GM19397 (cell line): ENCODE measurements around the gene OR8K5.
"Not testable (repeated sequence)": the region's sequence is repeated elsewhere in the genome, so short reads cannot be mapped to it uniquely, and the experiment has no call there.

Source experiments
- ATAC-seq: cut with Tn5 transposase; IDR thresholded peaks from one replicate; pipeline ENCODE4 v1.9.1; 2021; ENCODE audit warnings: mild to moderate bottlenecking, moderate library complexity; ENCODE audit not compliant: unreplicated experiment

OR8K5 gene

DNA sequence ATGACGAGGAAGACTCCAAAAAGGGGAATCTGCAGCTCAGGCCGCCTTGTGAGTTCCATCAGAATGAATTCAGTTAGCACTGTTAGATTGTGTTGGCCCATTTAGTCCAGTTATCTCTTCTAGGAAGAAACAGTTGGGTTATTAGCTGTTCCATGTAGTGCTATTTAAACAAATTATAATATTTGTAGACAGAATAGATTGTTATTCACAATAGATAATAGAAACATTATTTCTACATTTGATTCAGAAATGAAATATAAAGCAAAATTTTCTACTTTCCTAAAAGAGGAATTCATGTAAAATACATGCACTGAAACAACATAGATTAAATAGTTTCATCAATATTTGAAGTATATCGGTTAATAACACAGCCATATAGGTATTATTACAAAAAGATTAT, at the start of gene OR8K5:
Gene OR8K5, minus strand, starts transcription at position 101 of the 400 bp plus-strand sequence. Its CDS starts 0 bp downstream, at position 101.
- ATAC-seq, result no peak

- ATAC-seq, result no peak
Measured at GRCh38 chr11:56207790-56208189, 47.7 kb upstream of the OR8K5 start.

- ATAC-seq, result no peak
Measured at GRCh38 chr11:56197367-56197766, 37.2 kb upstream of the OR8K5 start.

GRCh38 chr11:56196705-56197104, 36.6 kb upstream of the OR8K5 start:
- ATAC-seq, result no peak

DNA sequence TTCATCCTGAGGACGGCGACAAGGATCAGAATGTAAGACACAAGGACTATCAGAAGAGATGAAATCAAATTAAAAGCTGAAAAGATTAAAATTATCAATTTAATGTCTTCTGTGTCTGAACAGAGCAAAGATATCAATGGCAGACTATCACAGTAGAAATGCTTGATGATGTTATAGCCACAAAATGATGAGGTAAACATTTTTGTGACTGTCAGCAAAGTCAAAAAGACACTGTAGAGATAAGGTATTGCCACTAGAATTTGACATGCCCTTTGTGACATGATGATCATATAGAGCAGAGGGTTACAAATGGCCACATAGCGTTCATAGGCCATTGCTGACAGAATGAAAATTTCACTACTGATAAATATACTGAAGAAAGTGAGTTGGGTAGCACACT, 28.5 kb upstream of the OR8K5 start:
- no peak for ATAC-seq

GRCh38 chr11:56183459-56183858, 23.3 kb upstream of the OR8K5 start:
- ATAC-seq, result no peak

DNA sequence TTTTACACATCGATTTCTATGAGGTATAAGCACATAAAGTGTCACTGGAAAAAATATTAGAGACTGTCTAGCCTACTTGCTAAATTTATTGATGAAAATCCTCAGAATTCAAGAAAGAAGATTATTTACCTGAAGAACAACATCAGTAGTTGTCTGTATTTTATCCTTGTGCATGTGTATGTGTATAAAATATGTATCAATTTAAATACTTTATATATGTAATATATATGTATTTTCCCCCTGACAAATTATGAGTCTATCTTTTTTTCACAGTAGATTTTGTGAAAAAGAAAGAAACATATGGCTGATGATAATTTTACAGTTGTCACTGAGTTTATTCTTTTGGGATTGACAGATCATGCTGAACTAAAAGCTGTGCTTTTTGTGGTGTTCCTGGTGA, 16.2 kb upstream of the OR8K5 start, which contains the start of gene OR5J2:
Gene OR5J2, plus strand, starts transcription at position 301 of the 400 bp plus-strand sequence. Its CDS starts 0 bp downstream, at position 301.
- no peak for ATAC-seq

GRCh38 chr11:56172256-56172830, 12.2 kb upstream of the OR8K5 start:
- ATAC-seq, result no peak

GRCh38 chr11:56163804-56164203, 3.7 kb upstream of the OR8K5 start:
- no peak for ATAC-seq

- no peak for ATAC-seq
Measured at GRCh38 chr11:56152333-56152732, 7.8 kb downstream of the OR8K5 start.

DNA sequence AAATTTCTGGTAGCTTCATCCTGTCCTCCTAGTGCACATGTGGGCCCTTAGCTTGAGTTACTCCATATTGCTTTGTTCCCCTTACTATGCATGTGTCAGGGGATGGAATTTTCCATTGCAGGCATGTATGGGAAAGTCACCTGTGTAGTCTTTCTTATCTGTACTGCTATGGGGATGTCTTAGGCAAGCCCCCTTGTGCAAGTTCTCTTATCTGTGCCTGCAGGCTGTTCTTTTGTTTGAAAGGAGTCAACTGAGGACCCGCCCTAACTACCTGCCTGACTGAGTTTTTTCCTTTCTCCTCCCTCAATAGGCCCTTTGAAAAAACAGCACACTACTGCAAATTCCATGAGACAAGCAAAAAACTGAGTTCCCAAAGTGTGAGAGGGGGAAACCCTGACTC, 8.7 kb downstream of the OR8K5 start:
- ATAC-seq, result no peak

DNA sequence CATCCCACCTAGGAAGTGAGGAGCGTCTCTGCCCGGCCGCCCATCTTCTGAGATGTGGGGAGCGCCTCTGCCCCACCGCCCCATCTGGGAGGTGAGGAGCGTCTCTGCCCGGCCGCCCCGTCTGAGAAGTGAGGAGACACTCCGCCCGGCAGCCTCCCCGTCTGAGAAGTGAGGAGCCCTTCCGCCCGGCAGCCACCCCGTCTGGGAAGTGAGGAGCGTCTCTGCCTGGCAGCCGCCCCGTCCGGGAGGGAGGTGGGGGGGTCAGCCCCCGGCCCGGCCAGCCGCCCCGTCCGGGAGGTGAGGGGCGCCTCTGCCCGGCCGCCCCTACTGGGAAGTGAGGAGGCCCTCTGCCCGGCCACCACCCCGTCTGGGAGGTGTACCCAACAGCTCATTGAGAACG, 16.4 kb downstream of the OR8K5 start:
- ATAC-seq, result not testable (repeated sequence)

DNA sequence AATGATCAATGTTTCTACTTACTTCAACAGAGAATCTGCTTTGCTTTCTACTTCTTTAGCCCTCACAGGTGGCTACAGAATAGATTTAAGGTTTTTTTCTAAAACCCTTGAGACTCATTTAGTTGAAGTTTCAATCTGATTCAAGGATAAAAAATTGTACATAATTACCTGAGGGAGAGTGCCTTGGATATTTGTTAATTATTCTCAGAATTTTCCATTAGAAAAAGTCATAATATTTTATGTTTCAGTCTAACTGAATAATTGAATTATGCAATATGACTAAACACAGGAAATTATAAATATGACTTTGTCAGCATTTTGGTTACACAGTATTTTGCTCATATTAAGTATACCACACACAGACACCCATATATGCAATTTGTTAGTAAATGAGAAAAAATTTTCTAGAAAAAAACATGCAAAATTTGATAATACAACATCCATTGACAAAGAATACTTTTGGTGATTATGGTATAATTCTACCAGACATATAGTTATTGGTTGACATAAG, 19.9 kb downstream of the OR8K5 start, which contains the start of gene OR8J3:
Gene OR8J3, minus strand, starts transcription at position 51 of the 511 bp plus-strand sequence. CDS start 2,483 bp downstream, outside the sequence.
- no peak for ATAC-seq

DNA sequence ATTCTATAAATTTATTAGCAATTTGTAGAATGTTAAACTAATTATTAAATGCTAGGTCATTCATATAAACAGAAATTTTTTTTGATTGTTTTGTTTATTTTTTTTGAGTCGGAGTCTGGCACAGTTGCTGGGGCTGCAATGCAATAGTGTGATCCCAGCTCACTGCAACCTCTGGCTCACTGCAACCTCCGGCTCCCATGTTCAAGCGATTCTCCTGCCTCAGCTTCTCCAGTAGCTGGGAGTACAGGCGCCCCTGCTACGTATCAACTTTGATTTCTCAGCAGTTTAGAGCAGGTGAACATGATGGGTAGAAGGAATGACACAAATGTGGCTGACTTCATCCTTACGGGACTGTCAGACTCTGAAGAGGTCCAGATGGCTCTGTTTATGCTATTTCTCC, 38.0 kb downstream of the OR8K5 start, which contains the start of gene OR8H3:
Gene OR8H3, plus strand, starts transcription at position 301 of the 400 bp plus-strand sequence. Its CDS starts 0 bp downstream, at position 301.
- ATAC-seq, result no peak
